Measurements from ENCODE around the gene STK32C.

- TF ChIP-seq POLR2AphosphoS5 (IDR thresholded peaks at IDR 0.05) (peak; percentile 15), CTCF (IDR thresholded peaks at IDR 0.05; ENCODE audit: poor library complexity, severe bottlenecking) (no peak), REST (IDR thresholded peaks at IDR 0.05; ENCODE audit: borderline replicate concordance) (no peak), EZH2 (IDR thresholded peaks at IDR 0.05; ENCODE audit: borderline replicate concordance, insufficient read depth, low read length, poor library complexity, severe bottlenecking) (no peak), EP300 (conservative IDR thresholded peaks at IDR 0.05; ENCODE audit: poor library complexity, severe bottlenecking) (no peak), SMC3 (conservative IDR thresholded peaks at IDR 0.05; ENCODE audit: poor library complexity) (no peak), MXI1 (conservative IDR thresholded peaks at IDR 0.05; ENCODE audit: poor library complexity, severe bottlenecking) (no peak)
Measured at GRCh38 chr10:132202070-132202970, 105.4 kb downstream of the STK32C start.

Measured in neural cell (in vitro differentiated cells).